ENCODE measurements around the gene CPSF6. TPM values are rescaled to one million over a fixed set of nuclear protein-coding genes. Genes with fewer than 3 reads are reported as not detected.

The CPSF6 gene
- total and polyA plus RNA-seq, 2 donors from 2014 or later: 21.0 to 57.3 TPM

DNA sequence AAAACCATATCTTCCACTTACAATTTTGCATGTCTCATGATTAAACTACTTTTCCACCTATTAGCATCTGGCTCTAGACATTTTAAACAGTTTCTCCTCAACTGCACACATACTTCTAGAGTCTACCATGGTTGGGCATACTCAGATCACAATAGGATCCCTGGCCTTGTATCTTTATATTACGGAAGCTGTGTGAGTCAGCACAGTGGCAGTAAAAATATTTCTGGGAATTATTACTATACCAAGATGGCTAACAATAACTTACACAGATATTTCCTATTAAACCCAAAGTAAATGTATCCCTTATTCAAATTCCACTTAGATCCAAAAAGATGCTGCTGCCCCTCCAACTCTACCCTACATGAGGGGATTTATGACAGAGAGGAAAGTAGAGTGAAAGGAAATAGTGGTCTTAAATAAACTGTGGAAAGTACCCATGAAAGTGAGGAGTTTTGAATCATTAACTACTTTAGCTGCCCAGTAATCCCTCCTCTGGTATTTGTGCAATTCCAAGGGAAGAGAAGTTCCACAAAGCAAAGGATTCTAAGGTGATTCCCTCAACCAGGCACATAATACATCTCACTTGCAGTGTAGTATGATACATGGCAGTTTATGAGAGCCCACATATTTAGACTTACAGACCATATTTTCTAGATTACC lies 14.0 kb upstream of the CPSF6 start:
- FAIRE-seq: no peak
- no peak for TF ChIP-seq CTCF (IDR thresholded peaks at IDR 0.05; ENCODE audit: borderline replicate concordance, extremely low read depth, insufficient read depth)
- Histone ChIP-seq H3K27ac (ENCODE audit: low read depth in 2 of 2, low read length in 2 of 2) (no peak overlapping the region), H3K9me3 (ENCODE audit: control insufficient read depth in 2 of 3, insufficient read depth in 1 of 3, low read length in 3 of 3) (no peaks in the 10 kb centered on the region), H3K4me3 (ENCODE audit: low read length in 3 of 3) (no peak overlapping the region), H3K36me3 (ENCODE audit: control insufficient read depth in 2 of 3, insufficient read depth in 3 of 3, low read length in 3 of 3) (no peaks in the 10 kb centered on the region), H3K27me3 (ENCODE audit: control insufficient read depth, insufficient read depth, low read length) (no peaks in the 10 kb centered on the region), H3K4me1 (ENCODE audit: control insufficient read depth in 2 of 3, insufficient read depth in 2 of 3, low read depth in 1 of 3, low read length in 3 of 3) (no peaks in the 10 kb centered on the region), H3K9ac (ENCODE audit: low read length in 3 of 3) (no peak overlapping the region)
- no peak for DNase-seq
- intact Hi-C loops (cut with DNase I): no loop called here

DNA sequence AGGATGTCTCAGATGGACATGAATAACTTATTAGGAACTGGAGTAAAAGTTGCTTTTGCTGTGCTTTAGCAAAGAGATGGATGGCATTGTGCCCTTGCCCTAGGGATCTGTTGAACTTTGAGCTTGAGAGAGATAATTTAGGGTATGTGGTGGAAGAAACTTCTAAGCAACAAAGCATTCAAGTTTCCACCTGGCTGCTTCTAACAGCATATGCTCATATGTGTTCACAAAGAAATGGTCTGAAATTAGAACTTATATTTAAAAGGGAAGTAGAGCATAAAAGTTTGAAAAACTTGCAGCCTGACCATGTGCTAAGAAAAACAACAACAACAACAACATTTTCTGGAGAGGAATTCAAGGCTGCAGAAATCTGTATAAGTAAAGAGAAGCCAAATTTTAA lies 7.9 kb upstream of the CPSF6 start:
- no peaks in the 10 kb centered on the region for H3K36me3 ChIP-seq (ENCODE audit: control insufficient read depth in 2 of 3, insufficient read depth in 3 of 3, low read length in 3 of 3)
- H3K4me1 ChIP-seq (ENCODE audit: control insufficient read depth in 2 of 3, insufficient read depth in 2 of 3, low read depth in 1 of 3, low read length in 3 of 3): no peaks in the 10 kb centered on the region
- no peak for TF ChIP-seq CTCF (IDR thresholded peaks at IDR 0.05; ENCODE audit: borderline replicate concordance, extremely low read depth, insufficient read depth)
- FAIRE-seq (no peak), DNase-seq (no peak)
- no peak overlapping the region for H3K4me3 ChIP-seq (ENCODE audit: low read length in 3 of 3)
- H3K27ac ChIP-seq (ENCODE audit: low read depth in 2 of 2, low read length in 2 of 2): no peak overlapping the region
- no peak overlapping the region for H3K9ac ChIP-seq (ENCODE audit: low read length in 3 of 3)
- H3K27me3 ChIP-seq (ENCODE audit: control insufficient read depth, insufficient read depth, low read length): no peaks in the 10 kb centered on the region
- H3K9me3 ChIP-seq (ENCODE audit: control insufficient read depth in 2 of 3, insufficient read depth in 1 of 3, low read length in 3 of 3): peaks cover 0 to 8% (median 0%) of the 10 kb centered on the region in 3 donors
- intact Hi-C loops (cut with DNase I): no loop called here

DNA sequence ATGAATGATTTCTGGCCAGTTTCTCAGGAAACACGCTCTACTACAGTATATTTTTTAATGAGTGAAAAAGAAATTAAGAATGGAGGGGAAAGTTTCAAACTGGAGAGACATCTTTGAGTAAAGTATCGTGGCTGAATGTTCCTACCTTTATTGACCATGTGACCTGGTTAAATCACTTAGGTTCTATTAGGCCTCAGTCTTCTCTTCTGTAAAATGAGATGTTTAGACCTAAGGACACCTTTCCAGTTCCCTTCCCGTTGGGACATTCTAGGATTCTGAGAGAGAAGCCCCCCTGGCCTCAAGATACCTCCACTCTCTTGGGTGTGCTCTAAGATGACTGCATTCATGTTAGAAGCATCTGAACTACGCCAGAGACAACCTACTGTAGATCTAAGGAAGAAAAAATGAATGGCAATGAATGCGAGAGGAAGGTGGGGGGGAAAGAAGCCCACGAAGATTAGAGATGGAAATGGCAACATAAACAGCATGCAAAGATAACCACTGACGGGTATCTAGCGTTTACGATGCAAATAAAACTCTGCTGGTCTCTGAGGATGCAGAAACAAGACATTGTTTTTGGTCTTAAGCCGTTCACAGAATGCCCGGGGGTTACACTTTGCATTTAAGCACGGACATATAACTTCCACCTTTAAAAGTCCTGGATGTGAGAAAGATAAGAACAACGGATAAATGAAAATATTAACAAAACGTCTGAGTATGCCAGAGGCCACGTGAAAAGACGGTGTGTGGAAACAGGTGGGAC lies 599 bp upstream of the CPSF6 start:
- H3K9ac ChIP-seq (ENCODE audit: low read length in 3 of 3): peak overlapping the region; percentile 2 to 71 (median 68)
- DNase-seq: no peak
- H3K27me3 ChIP-seq (ENCODE audit: control insufficient read depth, insufficient read depth, low read length): no peaks in the 10 kb centered on the region
- no peaks in the 10 kb centered on the region for H3K36me3 ChIP-seq (ENCODE audit: control insufficient read depth in 2 of 3, insufficient read depth in 3 of 3, low read length in 3 of 3)
- no peak for FAIRE-seq
- intact Hi-C loops (cut with DNase I): no loop called here
- H3K4me1 ChIP-seq (ENCODE audit: control insufficient read depth in 2 of 3, insufficient read depth in 2 of 3, low read depth in 1 of 3, low read length in 3 of 3): peaks cover 0 to 12% (median 0%) of the 10 kb centered on the region in 3 donors
- peak overlapping the region; percentile 85 to 87 (median 86) for H3K4me3 ChIP-seq (ENCODE audit: low read length in 3 of 3)
- H3K9me3 ChIP-seq (ENCODE audit: control insufficient read depth in 2 of 3, insufficient read depth in 1 of 3, low read length in 3 of 3): no peaks in the 10 kb centered on the region
- no peak for TF ChIP-seq CTCF (IDR thresholded peaks at IDR 0.05; ENCODE audit: borderline replicate concordance, extremely low read depth, insufficient read depth)
- peak overlapping the region; percentile 61 to 97 for H3K27ac ChIP-seq (ENCODE audit: low read depth in 2 of 2, low read length in 2 of 2)
